ENCODE data around the gene SMOC2. TPM values are rescaled to one million over a fixed set of nuclear protein-coding genes. Genes with fewer than 3 reads are reported as not detected.

The SMOC2 gene
- total RNA-seq, 3 donors from 2014 or later: 14.4 to 67.2 (median 63.6) TPM

DNA sequence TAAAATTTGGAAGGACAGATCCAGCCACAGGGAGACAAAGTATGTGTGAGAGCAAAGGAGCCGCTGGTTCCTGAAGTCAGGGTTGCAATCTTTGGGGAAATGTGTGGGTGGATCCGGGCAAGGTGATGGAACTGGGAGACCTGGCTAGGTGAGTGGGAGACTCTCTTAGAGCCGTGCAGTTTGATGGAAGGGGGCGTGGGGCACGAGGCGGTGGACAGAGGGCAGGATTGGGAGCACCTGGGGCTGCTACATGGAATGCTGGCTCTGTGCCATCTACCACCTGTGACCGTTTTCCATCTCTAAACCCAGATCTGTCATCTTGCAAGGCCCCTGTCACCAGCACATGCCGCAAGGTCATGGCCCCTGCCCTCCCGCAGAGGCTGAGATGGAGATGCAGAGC, 268.4 kb downstream of the SMOC2 start:
- no peak for DNase-seq (ENCODE audit: low spot score in 2 of 2)

GRCh38 chr6:168709991-168710390, 269.0 kb downstream of the SMOC2 start:
- Histone ChIP-seq H3K9me3 (no peaks in the 10 kb centered on the region), H3K4me3 (no peak overlapping the region), H3K36me3 (no peaks in the 10 kb centered on the region), H3K27me3 (no peaks in the 10 kb centered on the region), H3K4me1 (no peaks in the 10 kb centered on the region), H3K27ac (no peak overlapping the region)
- intact Hi-C loops (cut with DNase I; ENCODE audit: low total_unique reads): no loop called here
- no peak for DNase-seq (ENCODE audit: low spot score in 2 of 2)
- TF ChIP-seq CTCF (IDR thresholded peaks at IDR 0.05): no peak
- TF ChIP-seq POLR2AphosphoS5 (IDR thresholded peaks at IDR 0.05): no peak
- TF ChIP-seq POLR2A (IDR thresholded peaks at IDR 0.05): no peak

More for the DNA sequence above, 268.4 kb downstream of the SMOC2 start:
- intact Hi-C loops (cut with DNase I; ENCODE audit: low total_unique reads): no loop called here
- no peaks in the 10 kb centered on the region for H3K27me3 ChIP-seq
- TF ChIP-seq POLR2A (IDR thresholded peaks at IDR 0.05) (no peak), CTCF (IDR thresholded peaks at IDR 0.05) (no peak), POLR2AphosphoS5 (IDR thresholded peaks at IDR 0.05) (no peak)
- H3K9me3 ChIP-seq: no peaks in the 10 kb centered on the region
- no peak overlapping the region for H3K27ac ChIP-seq
- no peaks in the 10 kb centered on the region for H3K36me3 ChIP-seq
- no peak overlapping the region for H3K4me3 ChIP-seq
- no peaks in the 10 kb centered on the region for H3K4me1 ChIP-seq

- Histone ChIP-seq H3K4me1 (no peaks in the 10 kb centered on the region), H3K27ac (no peak overlapping the region), H3K36me3 (no peaks in the 10 kb centered on the region), H3K27me3 (no peaks in the 10 kb centered on the region), H3K9me3 (no peaks in the 10 kb centered on the region), H3K4me3 (no peak overlapping the region)
- no peak for DNase-seq (ENCODE audit: low spot score in 2 of 2)
- TF ChIP-seq CTCF (IDR thresholded peaks at IDR 0.05) (peak; percentile 16 to 43 (median 27)), POLR2A (IDR thresholded peaks at IDR 0.05) (no peak)
- intact Hi-C loops (cut with DNase I; ENCODE audit: low total_unique reads): no loop called here
Measured at GRCh38 chr6:168711049-168711640, 270.2 kb downstream of the SMOC2 start.

DNA sequence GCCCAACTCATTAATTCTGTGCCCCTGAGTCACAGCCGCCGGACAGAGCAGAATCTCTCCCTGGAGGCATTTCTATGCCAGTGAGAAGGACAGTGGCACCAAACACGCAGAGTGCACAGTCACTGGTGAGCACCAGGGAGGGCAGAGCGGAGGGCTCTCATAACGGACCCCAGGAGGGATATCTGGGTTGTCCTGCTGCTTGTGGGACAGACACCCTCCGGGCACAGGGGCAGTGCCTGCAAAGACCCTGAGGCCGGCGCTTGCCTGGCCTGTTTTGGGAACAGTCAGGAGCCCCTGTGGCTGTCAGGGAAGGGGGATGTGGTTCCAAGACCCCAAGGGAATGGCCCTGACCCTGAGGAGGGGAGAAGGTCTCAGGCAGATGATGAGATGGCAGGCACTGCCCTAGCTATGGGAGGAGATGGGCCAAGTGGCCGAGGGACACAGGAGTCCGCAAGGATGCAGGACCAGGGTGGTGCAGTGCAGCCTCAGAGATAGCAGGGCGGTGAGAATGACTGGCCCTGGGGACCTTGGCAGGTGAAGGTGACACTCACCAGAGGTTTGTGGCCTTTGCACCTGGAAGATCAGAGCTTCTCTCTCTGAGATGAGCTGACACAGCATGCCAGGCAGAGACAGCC, 270.8 kb downstream of the SMOC2 start:
- DNase-seq (ENCODE audit: low spot score in 2 of 2): no peak
- intact Hi-C loops (cut with DNase I; ENCODE audit: low total_unique reads): no loop called here

More for the DNA sequence above, 270.8 kb downstream of the SMOC2 start:
- Histone ChIP-seq H3K36me3 (no peaks in the 10 kb centered on the region), H3K9me3 (no peaks in the 10 kb centered on the region), H3K4me1 (no peaks in the 10 kb centered on the region), H3K27ac (no peak overlapping the region), H3K27me3 (no peaks in the 10 kb centered on the region), H3K4me3 (no peak overlapping the region)
- TF ChIP-seq CTCF (IDR thresholded peaks at IDR 0.05) (no peak), POLR2AphosphoS5 (IDR thresholded peaks at IDR 0.05) (no peak), POLR2A (IDR thresholded peaks at IDR 0.05) (no peak)

All from breast epithelium (tissue), 4 donors.